Measurements from ENCODE around the gene KBTBD4.
"Not testable (repeated sequence)": the region's sequence is repeated elsewhere in the genome, so short reads cannot be mapped to it uniquely, and the experiment has no call there.

KBTBD4 gene

GRCh38 chr11:47533690-47534151 lies 45.0 kb downstream of the KBTBD4 start:
- H3K4me1 ChIP-seq (ENCODE audit: control insufficient read depth, low read depth, low read length) = peaks cover 7% of the 10 kb centered on the region
- H3K27me3 ChIP-seq (ENCODE audit: control insufficient read depth, insufficient read depth, low read length) = no peaks in the 10 kb centered on the region
- peaks cover 5% of the 10 kb centered on the region for H3K36me3 ChIP-seq (ENCODE audit: control insufficient read depth, low read depth, low read length)
- H3K4me3 ChIP-seq (ENCODE audit: low read length) = no peak overlapping the region
- no peak overlapping the region for H3K27ac ChIP-seq (ENCODE audit: low read length)
- H3K9me3 ChIP-seq (ENCODE audit: control insufficient read depth, low read depth, low read length) = no peaks in the 10 kb centered on the region
- no peak overlapping the region for H3K9ac ChIP-seq (ENCODE audit: low read length)

- H3K4me1 ChIP-seq (ENCODE audit: control insufficient read depth, low read depth, low read length) = peaks cover 7% of the 10 kb centered on the region
- no peaks in the 10 kb centered on the region for H3K9me3 ChIP-seq (ENCODE audit: control insufficient read depth, low read depth, low read length)
- H3K27me3 ChIP-seq (ENCODE audit: control insufficient read depth, insufficient read depth, low read length) = no peaks in the 10 kb centered on the region
- H3K4me3 ChIP-seq (ENCODE audit: low read length) = no peak overlapping the region
- no peak overlapping the region for H3K27ac ChIP-seq (ENCODE audit: low read length)
- H3K9ac ChIP-seq (ENCODE audit: low read length) = no peak overlapping the region
- peaks cover 5% of the 10 kb centered on the region for H3K36me3 ChIP-seq (ENCODE audit: control insufficient read depth, low read depth, low read length)
Observed at GRCh38 chr11:47532597-47533213, 46.1 kb downstream of the KBTBD4 start.

GRCh38 chr11:47531666-47532065 lies 47.1 kb downstream of the KBTBD4 start:
- H3K27me3 ChIP-seq (ENCODE audit: control insufficient read depth, insufficient read depth, low read length) = no peaks in the 10 kb centered on the region
- H3K4me1 ChIP-seq (ENCODE audit: control insufficient read depth, low read depth, low read length) = peaks cover 7% of the 10 kb centered on the region
- peaks cover 5% of the 10 kb centered on the region for H3K36me3 ChIP-seq (ENCODE audit: control insufficient read depth, low read depth, low read length)
- no peak overlapping the region for H3K27ac ChIP-seq (ENCODE audit: low read length)
- no peaks in the 10 kb centered on the region for H3K9me3 ChIP-seq (ENCODE audit: control insufficient read depth, low read depth, low read length)
- no peak overlapping the region for H3K9ac ChIP-seq (ENCODE audit: low read length)
- no peak overlapping the region for H3K4me3 ChIP-seq (ENCODE audit: low read length)

GRCh38 chr11:47530721-47531120 lies 48.0 kb downstream of the KBTBD4 start:
- not testable (repeated sequence) for H3K36me3 ChIP-seq (ENCODE audit: control insufficient read depth, low read depth, low read length); H3K27ac ChIP-seq (ENCODE audit: low read length); H3K9me3 ChIP-seq (ENCODE audit: control insufficient read depth, low read depth, low read length); H3K4me1 ChIP-seq (ENCODE audit: control insufficient read depth, low read depth, low read length); H3K9ac ChIP-seq (ENCODE audit: low read length); H3K4me3 ChIP-seq (ENCODE audit: low read length); H3K27me3 ChIP-seq (ENCODE audit: control insufficient read depth, insufficient read depth, low read length)

GRCh38 chr11:47529951-47530350 lies 48.8 kb downstream of the KBTBD4 start:
- Histone ChIP-seq H3K36me3 (ENCODE audit: control insufficient read depth, low read depth, low read length) (peaks cover 5% of the 10 kb centered on the region), H3K27me3 (ENCODE audit: control insufficient read depth, insufficient read depth, low read length) (no peaks in the 10 kb centered on the region), H3K9ac (ENCODE audit: low read length) (no peak overlapping the region), H3K9me3 (ENCODE audit: control insufficient read depth, low read depth, low read length) (no peaks in the 10 kb centered on the region), H3K4me1 (ENCODE audit: control insufficient read depth, low read depth, low read length) (peaks cover 14% of the 10 kb centered on the region), H3K27ac (ENCODE audit: low read length) (no peak overlapping the region), H3K4me3 (ENCODE audit: low read length) (no peak overlapping the region)

- Histone ChIP-seq H3K27ac (ENCODE audit: low read length) (no peak overlapping the region), H3K36me3 (ENCODE audit: control insufficient read depth, low read depth, low read length) (peaks cover 5% of the 10 kb centered on the region), H3K27me3 (ENCODE audit: control insufficient read depth, insufficient read depth, low read length) (no peaks in the 10 kb centered on the region), H3K9me3 (ENCODE audit: control insufficient read depth, low read depth, low read length) (no peaks in the 10 kb centered on the region), H3K9ac (ENCODE audit: low read length) (no peak overlapping the region), H3K4me3 (ENCODE audit: low read length) (no peak overlapping the region), H3K4me1 (ENCODE audit: control insufficient read depth, low read depth, low read length) (peaks cover 24% of the 10 kb centered on the region)
Observed at GRCh38 chr11:47527186-47527585, 51.6 kb downstream of the KBTBD4 start.

GRCh38 chr11:47526032-47526431 lies 52.7 kb downstream of the KBTBD4 start:
- H3K4me3 ChIP-seq (ENCODE audit: low read length); H3K27ac ChIP-seq (ENCODE audit: low read length); H3K9me3 ChIP-seq (ENCODE audit: control insufficient read depth, low read depth, low read length); H3K27me3 ChIP-seq (ENCODE audit: control insufficient read depth, insufficient read depth, low read length); H3K36me3 ChIP-seq (ENCODE audit: control insufficient read depth, low read depth, low read length); H3K9ac ChIP-seq (ENCODE audit: low read length): not testable (repeated sequence)
- peaks cover 24% of the 10 kb centered on the region for H3K4me1 ChIP-seq (ENCODE audit: control insufficient read depth, low read depth, low read length)

GRCh38 chr11:47524291-47524874 lies 54.4 kb downstream of the KBTBD4 start:
- no peak overlapping the region for H3K9ac ChIP-seq (ENCODE audit: low read length)
- no peaks in the 10 kb centered on the region for H3K27me3 ChIP-seq (ENCODE audit: control insufficient read depth, insufficient read depth, low read length)
- no peaks in the 10 kb centered on the region for H3K9me3 ChIP-seq (ENCODE audit: control insufficient read depth, low read depth, low read length)
- H3K36me3 ChIP-seq (ENCODE audit: control insufficient read depth, low read depth, low read length) = no peaks in the 10 kb centered on the region
- no peak overlapping the region for H3K27ac ChIP-seq (ENCODE audit: low read length)
- H3K4me3 ChIP-seq (ENCODE audit: low read length) = no peak overlapping the region
- H3K4me1 ChIP-seq (ENCODE audit: control insufficient read depth, low read depth, low read length) = peaks cover 24% of the 10 kb centered on the region

GRCh38 chr11:47523490-47524225 lies 55.1 kb downstream of the KBTBD4 start:
- Histone ChIP-seq H3K27me3 (ENCODE audit: control insufficient read depth, insufficient read depth, low read length) (no peaks in the 10 kb centered on the region), H3K27ac (ENCODE audit: low read length) (no peak overlapping the region), H3K36me3 (ENCODE audit: control insufficient read depth, low read depth, low read length) (no peaks in the 10 kb centered on the region), H3K9me3 (ENCODE audit: control insufficient read depth, low read depth, low read length) (no peaks in the 10 kb centered on the region), H3K9ac (ENCODE audit: low read length) (no peak overlapping the region), H3K4me1 (ENCODE audit: control insufficient read depth, low read depth, low read length) (peaks cover 24% of the 10 kb centered on the region), H3K4me3 (ENCODE audit: low read length) (no peak overlapping the region)
